Right cardiac atrium (tissue), 5 donors: ENCODE data around the gene OR2V2. TPM values are rescaled to one million over a fixed set of nuclear protein-coding genes. Genes with fewer than 3 reads are reported as not detected.

Experiments
- ATAC-seq, 2 donors: fragments of 200-7000 bp; cut with Tn5 transposase; one replicate each; pipeline versions ENCODE4 v1.8.0 to v1.9.1; 2020; ENCODE audit warnings: moderate library complexity in 2 of 2, mild to moderate bottlenecking in 1 of 2
- DNase-seq, 3 donors: peaks; one replicate each; pipeline ENCODE4 v3.0.0-alpha.2; 2020
- H3K27ac ChIP-seq: one replicate; pipeline ENCODE4 v1.5.1; 2013; ENCODE audit warnings: mild to moderate bottlenecking, low read length, control low read depth, moderate library complexity
- H3K27me3 ChIP-seq: one replicate; pipeline ENCODE4 v1.6.1; 2013; ENCODE audit not compliant: control insufficient read depth, insufficient read depth
- H3K4me1 ChIP-seq: one replicate; pipeline ENCODE4 v1.6.1; 2013; ENCODE audit warnings: low read length; ENCODE audit not compliant: control insufficient read depth, insufficient read depth
- H3K4me3 ChIP-seq: one replicate; pipeline ENCODE4 v1.5.1; 2013; ENCODE audit warnings: low read length, control low read depth
- H3K9me3 ChIP-seq: one replicate; pipeline ENCODE4 v1.6.1; 2013; ENCODE audit warnings: low read length; ENCODE audit not compliant: control insufficient read depth
- WGBS: extraction: QIAGEN DNeasy Blood & Tissue Kit; methylation state at CpG from one replicate; pipeline ENCODE4 v1.1.7; 2013; 5-methylcytosine and 5-hydroxymethylcytosine counted together
- intact Hi-C, 4 donors: fragments of 100-400 bp; cut with DNase I; formaldehyde crosslinking; loops; one replicate each; pipeline versions ENCODE4 v1.11.0 to v1.14.0; 2022 to 2023
- polyA plus RNA-seq: library from polyadenylated mRNA; stranded (reverse); fragments of 200-250 nt; gene quantifications from one replicate; pipeline ENCODE4 v1.2.3, GENCODE V29; 2013
- total RNA-seq, 4 donors: library from RNA; stranded (reverse); fragmentation: NEBNext Ultra II Directional; extraction: Animal tissue kit (Norgen Biotek cat#: 25700); gene quantifications; one replicate each; pipeline ENCODE4 v1.2.1, GENCODE V29; 2021
- donor health status: healthy with polysubstance abuse.
- donor health status: DM: no; HTN: yes; CAD: no.
- donor health status: DM: no; HTN: no; CAD: no.
- donor health status: DM: no; HTN: yes; CAD: no; lungs with severe emphysema.
- donor health status: DM: yes; HTN: yes; CAD: no.

OR2V2 gene
- total and polyA plus RNA-seq, 5 donors: not detected

- Histone ChIP-seq H3K4me3 (peak within 1 kb of the TSS; percentile 55), H3K4me1 (peaks cover 4% of the 10 kb centered on the region), H3K27ac (peak within 1 kb of the TSS; percentile 32), H3K27me3 (no peaks in the 10 kb centered on the region), H3K9me3 (no peaks in the 10 kb centered on the region)
- peak; percentile 45 to 48 for ATAC-seq
- 2% methylated on average over 94 of the region's 94 CpGs for WGBS
- DNase-seq: peak; percentile 76 to 90 (median 87)
- intact Hi-C loops: no loop called here
Observed at GRCh38 chr5:181204826-181205760, 57.7 kb downstream of the OR2V2 start, which contains the start of gene TRIM7. Gene TRIM7, minus strand, starts transcription at chr5:181205196. Its CDS starts 86 bp downstream, at chr5:181205110.

- peaks cover 4% of the 10 kb centered on the region for H3K4me1 ChIP-seq
- H3K9me3 ChIP-seq: no peaks in the 10 kb centered on the region
- peak overlapping the region; percentile 47 for H3K27ac ChIP-seq
- intact Hi-C loops: loop anchor here in 2 of 4 donors (2.0 kb wide), 2 partner anchors 13 to 17 kb away; no protein-coding TSS in a partner anchor
- peak overlapping the region; percentile 55 for H3K4me3 ChIP-seq
- ATAC-seq (peak; percentile 6 to 20), DNase-seq (peak in 2 of 3 donors; percentile 69 to 74)
- H3K27me3 ChIP-seq: no peaks in the 10 kb centered on the region
- 12% methylated on average over 37 of the region's 37 CpGs for WGBS
Observed at GRCh38 chr5:181205761-181206649, 58.6 kb downstream of the OR2V2 start.

- DNase-seq (peak; percentile 79 to 90 (median 85)), ATAC-seq (peak; percentile 50 to 67)
- Histone ChIP-seq H3K27ac (peak overlapping the region; percentile 90), H3K9me3 (no peaks in the 10 kb centered on the region), H3K4me1 (peaks cover 4% of the 10 kb centered on the region), H3K4me3 (peak overlapping the region; percentile 70), H3K27me3 (no peaks in the 10 kb centered on the region)
- intact Hi-C loops: loop anchor here in 2 of 4 donors (2.0 kb wide), 2 partner anchors 15 to 19 kb away; no protein-coding TSS in a partner anchor
- under 1% methylated on average over 36 of the region's 36 CpGs for whole genome bisulfite sequencing
Observed at GRCh38 chr5:181207214-181207959, 60.0 kb downstream of the OR2V2 start.

GRCh38 chr5:181207960-181208253 is 60.5 kb downstream of the OR2V2 start:
- Histone ChIP-seq H3K9me3 (no peaks in the 10 kb centered on the region), H3K4me3 (peak overlapping the region; percentile 70), H3K27ac (no peak overlapping the region), H3K4me1 (peaks cover 4% of the 10 kb centered on the region), H3K27me3 (no peaks in the 10 kb centered on the region)
- WGBS: 38% methylated on average over 3 of the region's 3 CpGs
- DNase-seq (no peak), ATAC-seq (no peak)
- intact Hi-C loops: loop anchor here in 2 of 4 donors (2.0 kb wide), 2 partner anchors 15 to 19 kb away; no protein-coding TSS in a partner anchor

Other genes starting within 250 kb of the OR2V2 start
- under 1 TPM in 2 of 4 donors, not detected in 2; 0.24 to 0.31 TPM for gene BTNL8, start 248.4 kb upstream of the OR2V2 start, total RNA-seq
- gene BTNL8, start 248.4 kb upstream of the OR2V2 start, polyA plus RNA-seq: 0.16 TPM
- gene BTNL3, start 158.7 kb upstream of the OR2V2 start, total RNA-seq: under 1 TPM in 1 of 4 donors, not detected in 3; 0.11 TPM
- 0.11 TPM for gene BTNL3, start 158.7 kb upstream of the OR2V2 start, polyA plus RNA-seq
- gene BTNL9, start 107.3 kb upstream of the OR2V2 start, total RNA-seq: 10 to 100 TPM in 3 of 4 donors, 1 to 10 TPM in 1; 8.0 to 44.4 (median 26.8) TPM
- 57.8 TPM for gene BTNL9, start 107.3 kb upstream of the OR2V2 start, polyA plus RNA-seq
- not detected for gene OR2V1, start 16.4 kb upstream of the OR2V2 start, total RNA-seq
- gene OR2V1, start 16.4 kb upstream of the OR2V2 start, polyA plus RNA-seq: not detected
- 10 to 100 TPM in 1 of 4 donors, 1 to 10 TPM in 3; 3.8 to 13.1 (median 5.3) TPM for gene TRIM7, start 57.6 kb downstream of the OR2V2 start, total RNA-seq
- gene TRIM7, start 57.6 kb downstream of the OR2V2 start, polyA plus RNA-seq: 4.4 TPM
- 10 to 100 TPM; 18.6 to 21.2 (median 21.0) TPM for gene TRIM41, start 75.7 kb downstream of the OR2V2 start, total RNA-seq
- 17.0 TPM for gene TRIM41, start 75.7 kb downstream of the OR2V2 start, polyA plus RNA-seq
- 100 to 1,000 TPM; 698 to 874 (median 743) TPM for gene RACK1, start 96.3 kb downstream of the OR2V2 start, total RNA-seq
- gene RACK1, start 96.3 kb downstream of the OR2V2 start, polyA plus RNA-seq: 1,031 TPM
- 10 to 100 TPM in 2 of 4 donors, 1 to 10 TPM in 2; 8.2 to 11.6 (median 10.6) TPM for gene TRIM52, start 113.6 kb downstream of the OR2V2 start, total RNA-seq
- gene TRIM52, start 113.6 kb downstream of the OR2V2 start, polyA plus RNA-seq: 9.3 TPM
- gene OR4F3, start 219.7 kb downstream of the OR2V2 start, total RNA-seq: not detected
- not detected for gene OR4F3, start 219.7 kb downstream of the OR2V2 start, polyA plus RNA-seq